ENCODE data around the gene NTSR2.

GRCh38 chr2:11677136-11678055 lies 7.4 kb upstream of the NTSR2 start:
- TF ChIP-seq, protein P1, sequence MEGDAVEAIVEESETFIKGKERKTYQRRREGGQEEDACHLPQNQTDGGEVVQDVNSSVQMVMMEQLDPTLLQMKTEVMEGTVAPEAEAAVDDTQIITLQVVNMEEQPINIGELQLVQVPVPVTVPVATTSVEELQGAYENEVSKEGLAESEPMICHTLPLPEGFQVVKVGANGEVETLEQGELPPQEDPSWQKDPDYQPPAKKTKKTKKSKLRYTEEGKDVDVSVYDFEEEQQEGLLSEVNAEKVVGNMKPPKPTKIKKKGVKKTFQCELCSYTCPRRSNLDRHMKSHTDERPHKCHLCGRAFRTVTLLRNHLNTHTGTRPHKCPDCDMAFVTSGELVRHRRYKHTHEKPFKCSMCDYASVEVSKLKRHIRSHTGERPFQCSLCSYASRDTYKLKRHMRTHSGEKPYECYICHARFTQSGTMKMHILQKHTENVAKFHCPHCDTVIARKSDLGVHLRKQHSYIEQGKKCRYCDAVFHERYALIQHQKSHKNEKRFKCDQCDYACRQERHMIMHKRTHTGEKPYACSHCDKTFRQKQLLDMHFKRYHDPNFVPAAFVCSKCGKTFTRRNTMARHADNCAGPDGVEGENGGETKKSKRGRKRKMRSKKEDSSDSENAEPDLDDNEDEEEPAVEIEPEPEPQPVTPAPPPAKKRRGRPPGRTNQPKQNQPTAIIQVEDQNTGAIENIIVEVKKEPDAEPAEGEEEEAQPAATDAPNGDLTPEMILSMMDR (IDR thresholded peaks at IDR 0.05): no peak
- TF ChIP-seq POLR2AphosphoS5 (IDR thresholded peaks at IDR 0.05): no peak
- TF ChIP-seq POLR2A (IDR thresholded peaks at IDR 0.05): no peak
- TF ChIP-seq EP300 (IDR thresholded peaks at IDR 0.05): no peak
